Mammary epithelial cell (primary cell): Measurements from ENCODE around the gene SPC25.

Experiments used
- EZH2 ChIP-seq: IDR thresholded peaks from 2 replicates; pipeline ENCODE4 v1.6.1; 2012; ENCODE audit warnings: low read length, inconsistent platforms, borderline replicate concordance
- TF ChIP-seq, protein P1 (sequence below), 2 donors: IDR thresholded peaks in 1 of 2; conservative IDR thresholded peaks in 1 of 2; 2 replicates each; pipeline ENCODE4 v1.5.1; 2011 to 2012; ENCODE audit warnings: inconsistent platforms in 2 of 2, low read length in 2 of 2, mild to moderate bottlenecking in 2 of 2, control low read depth in 1 of 2, low read depth in 1 of 2; ENCODE audit not compliant: insufficient read depth in 1 of 2; ENCODE audit errors: extremely low read depth in 1 of 2

DNA sequence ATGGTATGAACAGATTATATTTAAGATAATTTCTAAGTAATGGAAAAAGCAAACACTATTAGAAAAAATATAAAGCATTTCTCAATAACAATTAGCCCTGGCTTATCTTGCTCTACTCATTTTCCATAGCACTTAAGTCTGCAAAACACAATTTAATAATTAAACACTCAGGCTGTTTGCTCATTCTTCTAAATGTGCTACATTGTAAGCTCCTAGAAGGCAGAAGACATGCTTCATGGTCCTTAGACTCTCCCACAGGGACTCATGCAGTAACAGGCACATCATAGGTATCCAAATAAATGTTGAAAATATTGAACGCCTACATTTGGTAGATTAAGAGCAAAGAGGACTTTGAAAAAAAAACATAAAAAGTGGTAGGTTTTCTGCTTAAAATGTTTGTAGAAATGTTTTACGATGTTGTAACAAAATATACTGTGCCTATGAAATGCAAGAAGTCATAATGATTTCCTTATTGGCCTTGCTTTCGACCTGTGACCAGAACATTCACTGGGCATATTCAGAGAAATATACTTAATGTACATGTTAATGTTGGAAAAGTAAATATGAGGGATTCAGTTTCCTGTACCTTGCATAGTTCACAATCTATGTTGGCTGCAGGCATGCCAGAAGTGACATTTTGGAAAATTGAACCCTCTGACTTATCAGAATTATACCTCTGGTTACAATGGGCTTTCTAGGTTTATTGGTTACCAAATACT lies 38.0 kb upstream of the SPC25 start:
- TF ChIP-seq, protein P1, sequence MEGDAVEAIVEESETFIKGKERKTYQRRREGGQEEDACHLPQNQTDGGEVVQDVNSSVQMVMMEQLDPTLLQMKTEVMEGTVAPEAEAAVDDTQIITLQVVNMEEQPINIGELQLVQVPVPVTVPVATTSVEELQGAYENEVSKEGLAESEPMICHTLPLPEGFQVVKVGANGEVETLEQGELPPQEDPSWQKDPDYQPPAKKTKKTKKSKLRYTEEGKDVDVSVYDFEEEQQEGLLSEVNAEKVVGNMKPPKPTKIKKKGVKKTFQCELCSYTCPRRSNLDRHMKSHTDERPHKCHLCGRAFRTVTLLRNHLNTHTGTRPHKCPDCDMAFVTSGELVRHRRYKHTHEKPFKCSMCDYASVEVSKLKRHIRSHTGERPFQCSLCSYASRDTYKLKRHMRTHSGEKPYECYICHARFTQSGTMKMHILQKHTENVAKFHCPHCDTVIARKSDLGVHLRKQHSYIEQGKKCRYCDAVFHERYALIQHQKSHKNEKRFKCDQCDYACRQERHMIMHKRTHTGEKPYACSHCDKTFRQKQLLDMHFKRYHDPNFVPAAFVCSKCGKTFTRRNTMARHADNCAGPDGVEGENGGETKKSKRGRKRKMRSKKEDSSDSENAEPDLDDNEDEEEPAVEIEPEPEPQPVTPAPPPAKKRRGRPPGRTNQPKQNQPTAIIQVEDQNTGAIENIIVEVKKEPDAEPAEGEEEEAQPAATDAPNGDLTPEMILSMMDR (conservative IDR thresholded peaks at IDR 0.05 in 1 of 2, IDR thresholded peaks at IDR 0.05 in 1 of 2; ENCODE audit: extremely low read depth in 1 of 2, insufficient read depth in 1 of 2, low read depth in 1 of 2, low read length in 2 of 2) = no peak
- no peak for TF ChIP-seq EZH2
